IMR-90 (cell line): ENCODE measurements around the gene EPHA5.

Experiments used
- MAFK ChIP-seq: IDR thresholded peaks from 2 replicates; pipeline ENCODE4 v1.6.1; 2012; ENCODE audit warnings: low read depth, low read length, improper control_type of control experiment
- MXI1 ChIP-seq: IDR thresholded peaks from 2 replicates; pipeline ENCODE4 v1.6.1; 2012; ENCODE audit warnings: low read depth, mild to moderate bottlenecking, low read length, moderate library complexity, borderline replicate concordance
- NFE2L2 ChIP-seq: fragments of 150-350 bp; IDR thresholded peaks from 2 replicates; pipeline ENCODE4 v1.6.1; 2016; ENCODE audit warnings: low read depth, mild to moderate bottlenecking, low read length
- POLR2A ChIP-seq: IDR thresholded peaks from 2 replicates; pipeline ENCODE4 v1.6.1; 2012; ENCODE audit warnings: mild to moderate bottlenecking, low read depth, low read length
- RAD21 ChIP-seq: IDR thresholded peaks from 2 replicates; pipeline ENCODE4 v1.6.1; 2012; ENCODE audit warnings: low read length, improper control_type of control experiment
- RCOR1 ChIP-seq: IDR thresholded peaks from 2 replicates; pipeline ENCODE4 v1.6.1; 2012; ENCODE audit warnings: mild to moderate bottlenecking, low read length, improper control_type of control experiment; ENCODE audit not compliant: insufficient replicate concordance
- RFX5 ChIP-seq: IDR thresholded peaks from 2 replicates; pipeline ENCODE4 v1.8.0; 2012; ENCODE audit warnings: low read depth, mild to moderate bottlenecking, low read length, moderate library complexity
- SMC3 ChIP-seq: fragments of 150-350 bp; IDR thresholded peaks from 2 replicates; pipeline ENCODE4 v1.6.1; 2016; ENCODE audit warnings: low read depth, mild to moderate bottlenecking, antibody characterized with exemption, low read length, moderate library complexity
- TF ChIP-seq, protein P1 (sequence below): conservative IDR thresholded peaks from 2 replicates; pipeline ENCODE4 v1.5.1; 2012; ENCODE audit warnings: mild to moderate bottlenecking, low read depth, low read length, improper control_type of control experiment
- TF ChIP-seq, protein P2 (sequence below): fragments of 150-350 bp; IDR thresholded peaks from 2 replicates; pipeline ENCODE4 v1.6.1; 2016; ENCODE audit warnings: low read depth, mild to moderate bottlenecking, low read length, moderate library complexity, borderline replicate concordance
- TF ChIP-seq, protein P3 (sequence below): fragments of 150-350 bp; IDR thresholded peaks from 2 replicates; pipeline ENCODE4 v1.6.1; 2017; ENCODE audit warnings: mild to moderate bottlenecking, antibody characterized with exemption, low read length, low read depth

DNA sequence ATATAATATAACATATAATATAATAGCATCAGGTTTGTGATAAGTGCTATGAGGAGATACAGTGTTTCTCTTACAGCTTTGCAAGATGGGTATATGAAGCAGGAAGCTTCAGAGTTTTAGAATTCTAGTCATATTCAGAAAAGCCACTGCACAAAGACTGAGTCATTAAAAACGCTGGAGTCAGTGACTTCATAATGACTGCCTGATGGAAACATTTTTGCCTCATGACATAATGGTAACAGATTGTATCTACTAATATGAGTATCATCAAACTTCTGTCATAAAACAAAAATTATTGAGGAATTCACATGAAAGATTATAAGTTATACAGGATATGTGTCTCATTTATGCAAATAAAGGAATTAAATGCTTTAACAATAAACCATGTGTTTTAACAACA, 46.8 kb downstream of the EPHA5 start:
- TF ChIP-seq POLR2A: no peak
- no peak for TF ChIP-seq SMC3
- TF ChIP-seq, protein P1, sequence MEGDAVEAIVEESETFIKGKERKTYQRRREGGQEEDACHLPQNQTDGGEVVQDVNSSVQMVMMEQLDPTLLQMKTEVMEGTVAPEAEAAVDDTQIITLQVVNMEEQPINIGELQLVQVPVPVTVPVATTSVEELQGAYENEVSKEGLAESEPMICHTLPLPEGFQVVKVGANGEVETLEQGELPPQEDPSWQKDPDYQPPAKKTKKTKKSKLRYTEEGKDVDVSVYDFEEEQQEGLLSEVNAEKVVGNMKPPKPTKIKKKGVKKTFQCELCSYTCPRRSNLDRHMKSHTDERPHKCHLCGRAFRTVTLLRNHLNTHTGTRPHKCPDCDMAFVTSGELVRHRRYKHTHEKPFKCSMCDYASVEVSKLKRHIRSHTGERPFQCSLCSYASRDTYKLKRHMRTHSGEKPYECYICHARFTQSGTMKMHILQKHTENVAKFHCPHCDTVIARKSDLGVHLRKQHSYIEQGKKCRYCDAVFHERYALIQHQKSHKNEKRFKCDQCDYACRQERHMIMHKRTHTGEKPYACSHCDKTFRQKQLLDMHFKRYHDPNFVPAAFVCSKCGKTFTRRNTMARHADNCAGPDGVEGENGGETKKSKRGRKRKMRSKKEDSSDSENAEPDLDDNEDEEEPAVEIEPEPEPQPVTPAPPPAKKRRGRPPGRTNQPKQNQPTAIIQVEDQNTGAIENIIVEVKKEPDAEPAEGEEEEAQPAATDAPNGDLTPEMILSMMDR: no peak
- TF ChIP-seq, protein P2, sequence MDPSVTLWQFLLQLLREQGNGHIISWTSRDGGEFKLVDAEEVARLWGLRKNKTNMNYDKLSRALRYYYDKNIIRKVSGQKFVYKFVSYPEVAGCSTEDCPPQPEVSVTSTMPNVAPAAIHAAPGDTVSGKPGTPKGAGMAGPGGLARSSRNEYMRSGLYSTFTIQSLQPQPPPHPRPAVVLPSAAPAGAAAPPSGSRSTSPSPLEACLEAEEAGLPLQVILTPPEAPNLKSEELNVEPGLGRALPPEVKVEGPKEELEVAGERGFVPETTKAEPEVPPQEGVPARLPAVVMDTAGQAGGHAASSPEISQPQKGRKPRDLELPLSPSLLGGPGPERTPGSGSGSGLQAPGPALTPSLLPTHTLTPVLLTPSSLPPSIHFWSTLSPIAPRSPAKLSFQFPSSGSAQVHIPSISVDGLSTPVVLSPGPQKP: no peak
- TF ChIP-seq, protein P3, sequence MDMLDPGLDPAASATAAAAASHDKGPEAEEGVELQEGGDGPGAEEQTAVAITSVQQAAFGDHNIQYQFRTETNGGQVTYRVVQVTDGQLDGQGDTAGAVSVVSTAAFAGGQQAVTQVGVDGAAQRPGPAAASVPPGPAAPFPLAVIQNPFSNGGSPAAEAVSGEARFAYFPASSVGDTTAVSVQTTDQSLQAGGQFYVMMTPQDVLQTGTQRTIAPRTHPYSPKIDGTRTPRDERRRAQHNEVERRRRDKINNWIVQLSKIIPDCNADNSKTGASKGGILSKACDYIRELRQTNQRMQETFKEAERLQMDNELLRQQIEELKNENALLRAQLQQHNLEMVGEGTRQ: no peak
- TF ChIP-seq RAD21: no peak
- TF ChIP-seq RFX5: no peak
- no peak for TF ChIP-seq NFE2L2
- TF ChIP-seq MXI1: no peak
- TF ChIP-seq RCOR1: no peak
- TF ChIP-seq MAFK: no peak
